Suprapubic skin (tissue), 4 donors: ENCODE data around the gene LATS2. TPM values are rescaled to one million over a fixed set of nuclear protein-coding genes. Genes with fewer than 3 reads are reported as not detected.
"Not testable (repeated sequence)": the region's sequence is repeated elsewhere in the genome, so short reads cannot be mapped to it uniquely, and the experiment has no call there.

Experiments
- DNase-seq, 2 donors: peaks; one replicate each; pipeline ENCODE4 v3.0.0-alpha.2; 2019; ENCODE audit warnings: low spot score in 2 of 2
- H3K27ac ChIP-seq: fragments of 200-600 bp; sonication (generic); one replicate; pipeline ENCODE4 v1.5.1; 2019
- H3K27me3 ChIP-seq: fragments of 200-600 bp; sonication (generic); one replicate; pipeline ENCODE4 v1.5.1; 2019
- H3K36me3 ChIP-seq: fragments of 200-600 bp; sonication (generic); one replicate; pipeline ENCODE4 v1.5.1; 2019
- H3K4me1 ChIP-seq: fragments of 200-600 bp; sonication (generic); one replicate; pipeline ENCODE4 v1.5.1; 2019
- H3K4me3 ChIP-seq: fragments of 200-600 bp; sonication (generic); one replicate; pipeline ENCODE4 v1.5.1; 2019; ENCODE audit warnings: mild to moderate bottlenecking
- H3K9me3 ChIP-seq: fragments of 200-600 bp; sonication (generic); one replicate; pipeline ENCODE4 v1.5.1; 2019
- EP300 ChIP-seq: sonication (generic); formaldehyde crosslinking; IDR thresholded peaks from one replicate; pipeline ENCODE4 v1.6.1; 2017; ENCODE audit warnings: antibody characterized with exemption
- POLR2A ChIP-seq, 2 donors: fragments of 450-650 bp; IDR thresholded peaks; one replicate each; pipeline ENCODE4 v1.6.1; 2017; ENCODE audit warnings: antibody characterized with exemption in 2 of 2, mild to moderate bottlenecking in 2 of 2, moderate library complexity in 2 of 2
- POLR2AphosphoS5 ChIP-seq, 3 donors: sonication (generic); formaldehyde crosslinking; IDR thresholded peaks; one replicate each; pipeline ENCODE4 v1.6.1; 2017; ENCODE audit warnings: antibody characterized with exemption in 3 of 3
- WGBS: methylation state at CpG from one replicate; pipeline ENCODE4 v1.1.5; 2018; 5-methylcytosine and 5-hydroxymethylcytosine counted together
- total RNA-seq, 4 donors: library from RNA; depleted of rRNA; stranded (reverse); fragments of >200 nt; gene quantifications; one replicate each; pipeline ENCODE4 v1.1.0, GENCODE V29; 2016
- TF ChIP-seq, protein P1 (sequence below), 2 donors: fragments of 200-600 bp in 1 of 2; fragments of 450-650 bp in 1 of 2; sonication (generic) in 1 of 2; IDR thresholded peaks; one replicate each; pipeline ENCODE4 v1.5.1; 2016 to 2019; ENCODE audit warnings: antibody characterized with exemption in 2 of 2, mild to moderate bottlenecking in 1 of 2, moderate library complexity in 1 of 2

LATS2 gene
- total RNA-seq, 4 donors from 2014 or later = 11.5 to 21.6 (median 16.3) TPM

DNA sequence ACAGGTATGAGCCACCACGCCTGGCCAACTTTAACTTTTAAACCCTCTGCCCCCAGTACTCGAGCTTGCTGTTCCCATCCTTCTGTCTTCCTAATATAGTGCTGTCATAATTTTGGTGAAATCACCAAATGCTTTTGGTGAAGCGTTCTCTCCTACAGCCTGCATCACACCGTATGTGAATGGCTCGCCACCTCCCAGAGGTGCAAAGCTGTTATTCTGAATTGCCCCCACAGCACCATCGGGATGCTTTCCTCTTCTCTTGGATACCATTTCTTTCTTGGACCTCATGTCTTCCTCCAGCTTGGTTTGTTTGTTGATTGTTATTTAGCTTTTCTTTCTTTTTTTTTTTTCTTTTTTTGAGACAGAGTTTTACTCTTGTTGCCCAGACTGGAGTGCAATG is 105.9 kb downstream of the LATS2 start:
- H3K4me3 ChIP-seq = no peak overlapping the region
- WGBS = 93% methylated on average over 6 of the region's 6 CpGs
- H3K27me3 ChIP-seq = no peaks in the 10 kb centered on the region
- no peak for DNase-seq
- H3K4me1 ChIP-seq = no peaks in the 10 kb centered on the region
- TF ChIP-seq, protein P1, sequence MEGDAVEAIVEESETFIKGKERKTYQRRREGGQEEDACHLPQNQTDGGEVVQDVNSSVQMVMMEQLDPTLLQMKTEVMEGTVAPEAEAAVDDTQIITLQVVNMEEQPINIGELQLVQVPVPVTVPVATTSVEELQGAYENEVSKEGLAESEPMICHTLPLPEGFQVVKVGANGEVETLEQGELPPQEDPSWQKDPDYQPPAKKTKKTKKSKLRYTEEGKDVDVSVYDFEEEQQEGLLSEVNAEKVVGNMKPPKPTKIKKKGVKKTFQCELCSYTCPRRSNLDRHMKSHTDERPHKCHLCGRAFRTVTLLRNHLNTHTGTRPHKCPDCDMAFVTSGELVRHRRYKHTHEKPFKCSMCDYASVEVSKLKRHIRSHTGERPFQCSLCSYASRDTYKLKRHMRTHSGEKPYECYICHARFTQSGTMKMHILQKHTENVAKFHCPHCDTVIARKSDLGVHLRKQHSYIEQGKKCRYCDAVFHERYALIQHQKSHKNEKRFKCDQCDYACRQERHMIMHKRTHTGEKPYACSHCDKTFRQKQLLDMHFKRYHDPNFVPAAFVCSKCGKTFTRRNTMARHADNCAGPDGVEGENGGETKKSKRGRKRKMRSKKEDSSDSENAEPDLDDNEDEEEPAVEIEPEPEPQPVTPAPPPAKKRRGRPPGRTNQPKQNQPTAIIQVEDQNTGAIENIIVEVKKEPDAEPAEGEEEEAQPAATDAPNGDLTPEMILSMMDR (IDR thresholded peaks at IDR 0.05) = no peak
- no peak for TF ChIP-seq POLR2A (IDR thresholded peaks at IDR 0.05)
- no peak for TF ChIP-seq EP300
- TF ChIP-seq POLR2AphosphoS5 (IDR thresholded peaks at IDR 0.05) = no peak
- no peak overlapping the region for H3K27ac ChIP-seq
- no peaks in the 10 kb centered on the region for H3K9me3 ChIP-seq
- H3K36me3 ChIP-seq = no peaks in the 10 kb centered on the region

DNA sequence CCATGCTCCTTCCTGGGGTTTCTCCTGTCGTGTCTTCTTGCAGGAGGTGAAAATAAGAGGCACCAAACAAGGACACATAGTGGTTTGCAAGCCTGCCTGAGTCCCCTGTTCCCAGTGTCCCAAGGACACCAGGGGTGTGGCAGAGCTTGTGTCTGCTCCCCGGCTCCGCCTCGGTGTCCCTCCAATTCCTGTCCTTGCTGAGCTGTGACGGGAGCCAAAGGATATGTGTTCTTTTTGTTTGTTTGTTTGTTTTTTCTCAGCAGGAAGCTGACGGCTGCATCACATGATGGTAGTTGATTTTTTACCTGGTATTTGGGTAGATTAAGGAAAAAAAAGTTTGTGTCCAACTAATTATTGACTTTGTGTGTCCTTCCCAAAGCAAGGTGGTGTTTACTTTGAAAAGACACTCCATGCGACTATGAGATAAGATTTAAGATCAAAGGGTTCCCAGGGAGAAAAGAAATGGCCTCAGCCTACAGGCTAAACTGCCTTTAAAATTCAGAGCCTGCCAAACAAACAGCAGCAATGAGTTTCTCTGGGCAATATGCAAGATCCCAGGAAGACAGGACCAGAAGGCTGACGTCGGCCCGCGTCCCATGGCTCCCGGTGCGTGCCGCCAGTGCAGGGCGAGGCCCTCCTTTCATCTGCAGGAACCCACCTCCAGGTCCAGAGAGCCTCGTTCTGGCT is 108.0 kb downstream of the LATS2 start:
- 75% methylated on average over 16 of the region's 16 CpGs for WGBS
- H3K27ac ChIP-seq = no peak overlapping the region
- TF ChIP-seq POLR2A (IDR thresholded peaks at IDR 0.05) (no peak), EP300 (no peak), POLR2AphosphoS5 (IDR thresholded peaks at IDR 0.05) (no peak)
- TF ChIP-seq, protein P1 (IDR thresholded peaks at IDR 0.05) = no peak
- no peaks in the 10 kb centered on the region for H3K4me1 ChIP-seq
- H3K36me3 ChIP-seq = no peaks in the 10 kb centered on the region
- peak in 1 of 2 donors; percentile 58 for DNase-seq
- H3K9me3 ChIP-seq = no peaks in the 10 kb centered on the region
- H3K4me3 ChIP-seq = no peak overlapping the region
- H3K27me3 ChIP-seq = no peaks in the 10 kb centered on the region

DNA sequence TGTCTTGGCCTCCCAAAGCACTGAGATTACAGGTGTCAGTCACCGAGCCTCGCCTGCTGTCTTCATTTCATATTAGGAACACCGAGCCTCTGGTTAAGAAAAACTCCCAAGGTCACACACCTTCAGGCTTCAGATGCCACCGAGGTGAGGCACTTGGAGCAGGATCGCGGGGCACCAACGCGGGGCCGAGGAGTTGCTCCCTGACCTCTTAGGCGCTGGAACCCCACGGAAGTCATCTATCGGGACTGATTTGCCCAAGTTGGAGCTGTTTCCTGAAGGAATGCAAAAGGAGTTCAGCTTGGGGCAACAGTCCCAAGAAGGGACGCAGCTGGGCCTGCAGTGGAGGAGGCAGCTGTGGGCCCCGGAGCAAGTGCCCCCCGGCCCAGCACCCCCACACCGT is 108.5 kb downstream of the LATS2 start:
- H3K4me1 ChIP-seq = peaks cover under 1% of the 10 kb centered on the region
- no peaks in the 10 kb centered on the region for H3K9me3 ChIP-seq
- H3K36me3 ChIP-seq = no peaks in the 10 kb centered on the region
- no peak overlapping the region for H3K4me3 ChIP-seq
- no peaks in the 10 kb centered on the region for H3K27me3 ChIP-seq
- H3K27ac ChIP-seq = no peak overlapping the region
- DNase-seq = peak in 1 of 2 donors; percentile 54
- TF ChIP-seq POLR2AphosphoS5 (IDR thresholded peaks at IDR 0.05) = no peak
- TF ChIP-seq, protein P1 (IDR thresholded peaks at IDR 0.05) = no peak
- no peak for TF ChIP-seq POLR2A (IDR thresholded peaks at IDR 0.05)
- no peak for TF ChIP-seq EP300
- WGBS = 80% methylated on average over 15 of the region's 16 CpGs

DNA sequence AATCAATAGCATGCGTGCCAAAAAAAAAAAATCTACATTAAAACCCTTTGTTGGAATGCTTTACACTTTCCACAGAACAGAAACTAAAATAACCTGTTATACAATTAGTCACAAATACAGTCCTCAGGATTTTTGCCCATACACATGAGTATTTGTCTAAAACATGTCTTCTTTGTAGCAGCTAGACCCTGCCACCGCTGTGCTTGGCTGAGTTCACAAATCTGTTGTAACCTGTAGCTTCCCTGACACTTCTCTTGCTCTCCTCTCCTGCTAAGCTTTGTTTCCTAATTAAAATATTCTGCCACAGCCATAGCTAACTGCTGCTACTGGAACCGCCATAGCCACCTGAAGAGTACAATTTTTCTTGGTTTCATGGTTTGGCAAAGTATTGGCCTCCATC is 113.4 kb downstream of the LATS2 start:
- H3K27me3 ChIP-seq, H3K27ac ChIP-seq, H3K36me3 ChIP-seq, H3K4me3 ChIP-seq, H3K9me3 ChIP-seq: not testable (repeated sequence)
- H3K4me1 ChIP-seq = peaks cover 13% of the 10 kb centered on the region
- WGBS = 54% methylated on average over 3 of the region's 3 CpGs
- peak in 1 of 2 donors; percentile 52 for DNase-seq

DNA sequence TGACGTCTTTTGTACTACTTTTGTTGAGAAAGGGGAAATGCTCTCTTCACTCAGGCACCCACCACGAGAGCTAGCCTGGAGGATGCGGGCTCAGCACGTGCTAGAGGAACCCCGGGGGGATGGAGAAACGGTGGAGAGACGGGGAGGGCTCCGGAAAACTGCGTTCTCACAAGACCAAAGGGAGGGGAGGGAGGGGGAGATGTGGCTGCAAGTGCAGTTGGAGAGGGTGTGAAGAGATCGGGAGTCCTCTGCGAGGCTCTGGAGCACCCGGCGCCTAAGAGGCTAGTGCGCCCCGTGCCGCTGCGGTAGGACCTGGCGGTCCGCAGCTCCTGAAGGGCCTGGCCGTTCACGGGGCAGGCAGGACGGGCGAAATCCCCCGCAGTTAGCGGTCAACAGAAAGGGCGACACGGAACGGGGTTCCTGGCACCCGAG is 115.4 kb downstream of the LATS2 start:
- no peaks in the 10 kb centered on the region for H3K9me3 ChIP-seq
- no peaks in the 10 kb centered on the region for H3K36me3 ChIP-seq
- TF ChIP-seq POLR2AphosphoS5 (IDR thresholded peaks at IDR 0.05) (no peak), EP300 (no peak), POLR2A (IDR thresholded peaks at IDR 0.05) (no peak)
- TF ChIP-seq, protein P1 (IDR thresholded peaks at IDR 0.05) = no peak
- peaks cover 14% of the 10 kb centered on the region for H3K4me1 ChIP-seq
- DNase-seq = no peak
- H3K27ac ChIP-seq = no peak overlapping the region
- peaks cover 4% of the 10 kb centered on the region for H3K27me3 ChIP-seq
- 18% methylated on average over 23 of the region's 29 CpGs for WGBS
- H3K4me3 ChIP-seq = peak overlapping the region; percentile 15
